GM15510 (cell line): ENCODE data around the gene REEP2.

ENCODE experiments used
- POLR2A ChIP-seq: IDR thresholded peaks from 3 replicates; pipeline ENCODE4 v1.6.1; 2011; ENCODE audit warnings: borderline replicate concordance; ENCODE audit not compliant: insufficient read length; ENCODE audit errors: extremely low read depth

The REEP2 gene

GRCh38 chr5:138468966-138469539 lies 30.2 kb downstream of the REEP2 start:
- TF ChIP-seq POLR2A = no peak

GRCh38 chr5:138469540-138470321 lies 30.9 kb downstream of the REEP2 start:
- TF ChIP-seq POLR2A = peak; percentile 6

GRCh38 chr5:138470322-138471051 lies 31.6 kb downstream of the REEP2 start:
- TF ChIP-seq POLR2A = no peak

GRCh38 chr5:138471052-138471361 lies 32.1 kb downstream of the REEP2 start:
- no peak for TF ChIP-seq POLR2A

- TF ChIP-seq POLR2A = no peak
These were observed 33.5 kb downstream of the REEP2 start for GRCh38 chr5:138472353-138472752.

GRCh38 chr5:138476918-138477317 lies 38.1 kb downstream of the REEP2 start:
- no peak for TF ChIP-seq POLR2A

- no peak for TF ChIP-seq POLR2A
These were observed 43.8 kb downstream of the REEP2 start for GRCh38 chr5:138482638-138483037.

GRCh38 chr5:138488481-138488945 lies 49.7 kb downstream of the REEP2 start:
- no peak for TF ChIP-seq POLR2A

GRCh38 chr5:138489683-138490061 lies 50.8 kb downstream of the REEP2 start:
- no peak for TF ChIP-seq POLR2A

- no peak for TF ChIP-seq POLR2A
These were observed 51.9 kb downstream of the REEP2 start for GRCh38 chr5:138490648-138491283.

GRCh38 chr5:138491284-138491648 lies 52.4 kb downstream of the REEP2 start:
- TF ChIP-seq POLR2A = no peak

GRCh38 chr5:138491669-138492559 lies 53.1 kb downstream of the REEP2 start:
- TF ChIP-seq POLR2A = no peak

GRCh38 chr5:138492560-138493045 lies 53.7 kb downstream of the REEP2 start:
- no peak for TF ChIP-seq POLR2A

- no peak for TF ChIP-seq POLR2A
These were observed 56.5 kb downstream of the REEP2 start for GRCh38 chr5:138495351-138495750.
